Colon (tissue), 2 donors: ENCODE data around the gene PIEZO2.
"Not testable (repeated sequence)": the region's sequence is repeated elsewhere in the genome, so short reads cannot be mapped to it uniquely, and the experiment has no call there.

Experiments used
- FAIRE-seq: peaks from 2 replicates; lab custom pipeline; 2012; peaks lifted over from hg19 to GRCh38; lab: Jason Lieb, UNC
- donor health status: control.
- donor health status: control.

Gene PIEZO2

DNA sequence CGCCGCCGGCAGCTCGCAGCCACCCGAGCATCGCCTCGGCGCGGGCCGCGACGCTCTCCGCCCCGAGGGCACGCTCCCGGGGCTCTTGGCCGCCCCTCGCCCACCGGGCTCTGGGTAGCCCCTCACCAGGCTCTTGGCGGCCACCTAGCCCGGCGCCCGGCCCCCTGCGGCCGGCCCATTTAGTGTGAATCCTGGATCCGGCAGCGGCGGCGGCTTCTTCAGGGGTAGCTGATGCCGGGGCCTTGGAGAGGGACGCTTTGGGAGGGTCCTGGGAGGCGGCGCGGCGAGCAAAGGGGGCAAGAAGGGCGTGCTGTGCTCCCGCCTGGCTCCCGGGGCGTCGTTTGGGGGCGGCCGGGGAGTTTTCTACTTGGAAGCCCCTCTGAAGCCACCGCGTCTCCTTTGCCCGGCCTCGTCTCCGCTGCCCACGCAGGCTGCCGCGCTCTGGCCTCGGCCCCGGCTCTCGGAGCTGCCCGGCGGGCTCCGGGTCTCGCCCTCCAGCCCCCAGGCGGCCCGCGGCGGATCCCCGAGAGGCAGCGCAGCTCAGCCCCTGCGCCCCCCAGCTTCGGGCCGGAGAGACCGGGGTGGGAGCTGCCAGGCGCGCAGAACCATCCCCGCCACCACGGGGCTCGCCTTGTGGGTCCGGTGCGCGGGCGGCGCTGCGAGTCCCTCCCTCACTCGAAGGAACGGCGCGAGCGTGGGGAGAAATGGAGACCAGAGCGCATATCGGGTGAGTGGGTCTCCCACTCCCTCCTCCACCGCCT, 509 bp downstream of the PIEZO2 start:
- no peak for FAIRE-seq

GRCh38 chr18:11147962-11148679, 1.2 kb downstream of the PIEZO2 start:
- FAIRE-seq, result no peak

DNA sequence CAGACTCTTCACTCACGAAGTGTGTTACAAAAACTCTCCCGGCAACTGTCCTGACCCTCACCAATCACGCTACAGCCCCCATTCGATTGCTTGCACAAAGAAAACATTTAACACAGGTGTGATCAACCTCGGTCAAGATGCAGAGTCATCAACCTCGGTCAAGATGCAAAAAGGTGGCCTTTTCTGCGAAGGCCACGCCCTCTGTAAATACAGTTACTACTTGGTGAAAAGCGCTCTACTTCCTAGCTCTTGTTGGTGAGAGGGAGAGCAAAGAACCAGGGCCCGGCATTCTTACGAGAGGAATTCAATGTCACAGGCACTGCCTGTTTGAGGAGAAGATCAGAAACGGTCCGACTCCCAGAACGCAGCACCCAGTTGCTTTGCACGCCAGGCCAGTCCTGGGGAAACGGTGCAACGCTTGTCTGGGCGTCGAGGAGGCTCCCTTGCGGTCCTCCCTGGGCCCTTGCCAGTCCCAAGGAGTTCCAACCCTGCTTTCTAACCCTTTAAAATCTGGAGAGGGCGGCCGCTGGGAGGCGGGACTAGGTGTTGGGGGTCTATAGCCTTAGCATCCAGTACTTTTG, 1.9 kb downstream of the PIEZO2 start:
- FAIRE-seq, result no peak

- no peak for FAIRE-seq
Measured at GRCh38 chr18:11146947-11147345, 2.4 kb downstream of the PIEZO2 start.

- FAIRE-seq, result no peak
Measured at GRCh38 chr18:11146238-11146946, 3.0 kb downstream of the PIEZO2 start.

- no peak for FAIRE-seq
Measured at GRCh38 chr18:11145413-11146191, 3.8 kb downstream of the PIEZO2 start.

DNA sequence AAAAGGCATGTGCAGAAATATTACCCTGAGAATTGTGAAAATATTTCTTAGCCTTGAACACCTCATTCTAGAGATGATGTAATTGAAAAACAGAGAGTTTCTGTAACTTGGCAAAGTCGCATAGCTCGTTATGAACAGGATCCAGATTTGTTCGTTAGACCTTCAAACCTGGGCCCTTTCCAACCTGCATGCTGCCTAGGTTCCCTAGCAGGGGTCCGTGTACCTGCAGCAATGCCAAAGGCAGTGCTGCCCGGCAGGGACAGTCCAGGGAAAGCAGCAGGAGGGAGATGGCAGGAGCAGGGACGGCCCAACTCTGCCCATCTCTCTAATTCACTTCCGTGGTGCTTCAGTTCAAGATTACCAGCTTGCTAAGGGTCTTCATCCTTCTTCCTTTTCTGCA, 12.0 kb downstream of the PIEZO2 start:
- FAIRE-seq, result no peak

GRCh38 chr18:11136241-11136640, 13.1 kb downstream of the PIEZO2 start:
- FAIRE-seq, result no peak

DNA sequence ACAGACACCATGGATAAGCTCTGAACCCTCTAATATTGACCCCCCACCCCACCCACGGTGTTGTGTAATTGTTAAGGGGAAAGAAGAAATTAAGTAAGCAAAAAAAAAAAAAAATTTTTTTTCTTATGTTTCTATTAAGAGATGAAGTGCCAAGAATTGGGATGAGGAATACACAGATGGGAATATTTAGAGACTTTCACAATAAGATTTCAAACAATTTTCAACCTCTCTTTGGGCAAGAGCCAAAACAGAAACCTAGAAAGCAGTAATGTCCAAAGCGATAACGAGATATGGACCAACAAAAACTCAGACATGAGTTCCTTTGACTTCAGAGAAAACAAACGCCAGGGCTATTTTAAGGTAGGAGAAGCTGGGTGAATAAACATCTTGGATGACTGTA, 14.4 kb downstream of the PIEZO2 start:
- no peak for FAIRE-seq

- FAIRE-seq, result not testable (repeated sequence)
Measured at GRCh38 chr18:11129059-11129458, 20.3 kb downstream of the PIEZO2 start.

DNA sequence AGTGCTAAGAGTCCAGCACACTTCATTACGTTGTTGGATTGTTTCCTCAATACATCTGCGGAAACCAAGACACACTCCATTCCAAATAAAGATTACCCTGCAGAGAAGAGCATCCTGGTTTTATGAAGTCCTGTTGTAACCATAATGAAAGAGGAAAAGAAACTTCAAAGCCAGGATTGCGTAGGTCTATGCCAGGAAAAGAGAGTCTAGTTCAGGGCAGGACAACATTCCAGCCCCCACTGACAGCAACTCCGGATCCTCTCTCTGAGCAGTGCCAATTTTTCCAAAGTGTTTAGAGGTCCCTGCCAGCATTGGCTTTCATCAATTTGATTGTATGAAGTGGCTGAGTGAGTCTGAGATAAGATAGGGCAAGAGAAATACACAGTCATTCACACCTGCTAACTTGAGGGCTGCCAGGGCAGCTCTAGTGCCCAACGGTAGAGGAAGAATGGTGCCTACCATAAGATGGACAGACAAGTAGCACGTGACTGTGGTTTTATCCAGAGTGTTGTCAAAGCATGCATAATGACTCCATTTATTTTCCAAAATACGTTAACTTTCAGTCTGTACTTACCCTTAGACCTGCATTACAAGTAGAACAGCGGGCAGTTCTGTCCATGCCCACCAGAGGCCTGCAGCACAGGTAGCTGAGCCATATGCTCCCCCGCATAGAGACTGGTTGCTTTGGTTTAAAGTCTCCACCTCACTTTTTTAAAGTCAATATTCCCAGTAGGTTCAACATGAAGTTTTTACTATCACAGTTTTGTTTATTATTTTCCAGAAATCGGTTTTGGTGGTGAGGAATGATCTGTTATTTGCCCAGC, 23.7 kb downstream of the PIEZO2 start:
- no peak for FAIRE-seq

DNA sequence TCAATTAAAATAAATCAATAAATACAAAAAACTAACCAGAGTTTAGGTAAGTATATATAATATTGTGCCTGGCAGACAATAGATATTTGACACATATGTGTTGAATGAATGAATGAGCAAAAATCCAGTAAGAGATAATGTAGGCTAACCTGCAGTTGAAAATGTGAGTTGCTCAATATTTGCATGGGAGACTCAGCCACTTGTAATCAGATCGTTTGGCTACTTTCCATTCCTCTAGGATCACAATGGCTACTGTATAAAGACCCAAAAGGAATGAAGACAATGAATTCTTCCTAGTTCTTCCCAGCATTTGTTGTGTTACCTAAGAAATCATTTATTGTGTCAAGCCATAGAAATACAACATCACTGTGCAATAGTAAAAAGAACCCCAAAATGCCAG, 25.3 kb downstream of the PIEZO2 start:
- FAIRE-seq, result no peak

GRCh38 chr18:11121443-11121849, 27.9 kb downstream of the PIEZO2 start:
- no peak for FAIRE-seq

GRCh38 chr18:11119959-11120587, 29.3 kb downstream of the PIEZO2 start:
- no peak for FAIRE-seq

DNA sequence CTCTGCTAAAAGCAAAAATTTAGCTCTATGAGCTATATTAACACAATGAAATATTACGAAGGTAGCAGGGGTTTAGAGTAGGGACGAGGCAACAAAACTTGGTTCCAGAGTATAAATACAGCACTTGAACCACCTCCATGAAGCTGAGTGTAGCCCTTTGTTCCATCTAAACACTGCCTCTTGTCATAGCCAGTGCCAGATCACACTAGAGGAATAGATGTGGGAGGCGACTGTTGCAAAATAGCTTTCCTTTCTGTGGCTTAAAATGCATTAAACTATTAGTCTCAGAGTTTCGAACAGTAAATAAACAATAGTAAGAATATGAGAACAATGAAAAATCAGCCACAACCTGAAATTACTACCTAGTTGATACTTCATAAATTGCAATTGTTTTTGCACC, 29.8 kb downstream of the PIEZO2 start:
- no peak for FAIRE-seq

- FAIRE-seq, result no peak
Measured at GRCh38 chr18:11118051-11118766, 31.2 kb downstream of the PIEZO2 start.

- no peak for FAIRE-seq
Measured at GRCh38 chr18:11115276-11115675, 34.1 kb downstream of the PIEZO2 start.

GRCh38 chr18:11114653-11115052, 34.7 kb downstream of the PIEZO2 start:
- no peak for FAIRE-seq

- no peak for FAIRE-seq
Measured at GRCh38 chr18:11113937-11114336, 35.4 kb downstream of the PIEZO2 start.

DNA sequence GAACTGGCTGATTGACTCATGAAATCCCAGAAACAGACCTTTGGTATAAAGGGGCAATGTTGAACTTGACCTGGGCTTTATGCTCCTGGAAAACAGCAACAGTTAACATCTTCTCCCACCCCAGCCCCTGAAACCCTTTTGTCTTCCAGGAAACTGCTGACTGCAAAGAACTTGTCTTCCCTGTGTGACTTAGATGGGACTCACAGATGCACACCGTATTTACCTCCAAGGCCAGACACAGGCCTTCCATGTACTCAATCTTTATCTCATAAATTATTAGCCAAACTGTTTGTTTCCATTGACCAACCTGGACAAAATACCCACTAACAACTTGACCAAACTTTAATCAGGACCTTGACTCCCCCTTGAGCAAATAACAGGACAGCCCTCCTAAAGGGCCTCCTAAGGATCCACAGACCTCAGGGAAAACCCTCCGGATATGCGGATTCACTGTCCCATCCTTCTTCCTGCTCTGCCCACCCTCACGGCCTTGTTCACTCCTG, 36.3 kb downstream of the PIEZO2 start:
- FAIRE-seq, result no peak
